ENCODE data around the gene TBKBP1.

TBKBP1 gene

GRCh38 chr17:47704736-47705135 is 10.8 kb downstream of the TBKBP1 start:
- TF ChIP-seq CTCF (conservative IDR thresholded peaks at IDR 0.05; ENCODE audit: low read length): no peak

GRCh38 chr17:47705536-47706530 is 11.9 kb downstream of the TBKBP1 start:
- DNase-seq (ENCODE audit: low read depth): no peak
- H3K4me3 ChIP-seq (ENCODE audit: low read length): no peak overlapping the region

More at GRCh38 chr17:47704736-47705135, 10.8 kb downstream of the TBKBP1 start:
- DNase-seq (ENCODE audit: low read depth): no peak
- H3K4me3 ChIP-seq (ENCODE audit: low read length): no peak overlapping the region

GRCh38 chr17:47707056-47707804 is 13.3 kb downstream of the TBKBP1 start:
- DNase-seq (ENCODE audit: low read depth): peak; percentile 6
- no peak overlapping the region for H3K4me3 ChIP-seq (ENCODE audit: low read length)
- no peak for TF ChIP-seq CTCF (conservative IDR thresholded peaks at IDR 0.05; ENCODE audit: low read length)

More at GRCh38 chr17:47705536-47706530, 11.9 kb downstream of the TBKBP1 start:
- no peak for TF ChIP-seq CTCF (conservative IDR thresholded peaks at IDR 0.05; ENCODE audit: low read length)

GRCh38 chr17:47707884-47708283 is 13.9 kb downstream of the TBKBP1 start:
- no peak for TF ChIP-seq CTCF (conservative IDR thresholded peaks at IDR 0.05; ENCODE audit: low read length)
- no peak for DNase-seq (ENCODE audit: low read depth)
- no peak overlapping the region for H3K4me3 ChIP-seq (ENCODE audit: low read length)

GRCh38 chr17:47708312-47708863 is 14.4 kb downstream of the TBKBP1 start:
- H3K4me3 ChIP-seq (ENCODE audit: low read length): no peak overlapping the region
- DNase-seq (ENCODE audit: low read depth): no peak
- no peak for TF ChIP-seq CTCF (conservative IDR thresholded peaks at IDR 0.05; ENCODE audit: low read length)

- H3K4me3 ChIP-seq (ENCODE audit: low read length): no peak overlapping the region
- no peak for DNase-seq (ENCODE audit: low read depth)
- no peak for TF ChIP-seq CTCF (conservative IDR thresholded peaks at IDR 0.05; ENCODE audit: low read length)
These were observed 15.0 kb downstream of the TBKBP1 start for GRCh38 chr17:47708864-47709541.
